ENCODE measurements around the gene AHI1. TPM values are rescaled to one million over a fixed set of nuclear protein-coding genes. Genes with fewer than 3 reads are reported as not detected.
"Not testable (repeated sequence)": the region's sequence is repeated elsewhere in the genome, so short reads cannot be mapped to it uniquely, and the experiment has no call there.

The AHI1 gene
- total RNA-seq, 1 donor from 2014 or later, result 201 TPM

GRCh38 chr6:135402311-135402710 lies 95.2 kb downstream of the AHI1 start:
- no peaks in the 10 kb centered on the region for H3K27me3 Mint-ChIP-seq (ENCODE audit: low read depth)
- no peak overlapping the region for H3K4me3 Mint-ChIP-seq (ENCODE audit: low read depth)
- intact Hi-C loops (cut with micrococcal nuclease), result no loop called here
- H3K4me1 Mint-ChIP-seq (ENCODE audit: low read depth), result peaks cover 2% of the 10 kb centered on the region
- peaks cover 71% of the 10 kb centered on the region for H3K36me3 Mint-ChIP-seq (ENCODE audit: low read depth)
- H3K27ac Mint-ChIP-seq, result no peak overlapping the region
- no peaks in the 10 kb centered on the region for H3K9me3 Mint-ChIP-seq
- no peak for DNase-seq (ENCODE audit: low spot score)

- intact Hi-C loops (cut with micrococcal nuclease), result no loop called here
- Mint-ChIP-seq H3K4me1 (ENCODE audit: low read depth) (peaks cover 2% of the 10 kb centered on the region), H3K9me3 (no peaks in the 10 kb centered on the region), H3K27me3 (ENCODE audit: low read depth) (no peaks in the 10 kb centered on the region), H3K4me3 (ENCODE audit: low read depth) (no peak overlapping the region), H3K36me3 (ENCODE audit: low read depth) (peaks cover 52% of the 10 kb centered on the region), H3K27ac (no peak overlapping the region)
- DNase-seq (ENCODE audit: low spot score), result no peak
Measured at GRCh38 chr6:135397172-135397952, 100.2 kb downstream of the AHI1 start.

- H3K4me3 Mint-ChIP-seq (ENCODE audit: low read depth), result no peak overlapping the region
- peaks cover 50% of the 10 kb centered on the region for H3K36me3 Mint-ChIP-seq (ENCODE audit: low read depth)
- H3K9me3 Mint-ChIP-seq, result no peaks in the 10 kb centered on the region
- intact Hi-C loops (cut with micrococcal nuclease), result no loop called here
- H3K4me1 Mint-ChIP-seq (ENCODE audit: low read depth), result no peaks in the 10 kb centered on the region
- DNase-seq (ENCODE audit: low spot score), result no peak
- H3K27ac Mint-ChIP-seq, result no peak overlapping the region
- no peaks in the 10 kb centered on the region for H3K27me3 Mint-ChIP-seq (ENCODE audit: low read depth)
Measured at GRCh38 chr6:135395136-135395535, 102.4 kb downstream of the AHI1 start.

GRCh38 chr6:135393289-135393688 lies 104.3 kb downstream of the AHI1 start:
- H3K4me3 Mint-ChIP-seq (ENCODE audit: low read depth), result no peak overlapping the region
- H3K4me1 Mint-ChIP-seq (ENCODE audit: low read depth), result no peaks in the 10 kb centered on the region
- peaks cover 47% of the 10 kb centered on the region for H3K36me3 Mint-ChIP-seq (ENCODE audit: low read depth)
- H3K27me3 Mint-ChIP-seq (ENCODE audit: low read depth), result no peaks in the 10 kb centered on the region
- no peak overlapping the region for H3K27ac Mint-ChIP-seq
- no peaks in the 10 kb centered on the region for H3K9me3 Mint-ChIP-seq
- intact Hi-C loops (cut with micrococcal nuclease), result no loop called here
- DNase-seq (ENCODE audit: low spot score), result no peak

DNA sequence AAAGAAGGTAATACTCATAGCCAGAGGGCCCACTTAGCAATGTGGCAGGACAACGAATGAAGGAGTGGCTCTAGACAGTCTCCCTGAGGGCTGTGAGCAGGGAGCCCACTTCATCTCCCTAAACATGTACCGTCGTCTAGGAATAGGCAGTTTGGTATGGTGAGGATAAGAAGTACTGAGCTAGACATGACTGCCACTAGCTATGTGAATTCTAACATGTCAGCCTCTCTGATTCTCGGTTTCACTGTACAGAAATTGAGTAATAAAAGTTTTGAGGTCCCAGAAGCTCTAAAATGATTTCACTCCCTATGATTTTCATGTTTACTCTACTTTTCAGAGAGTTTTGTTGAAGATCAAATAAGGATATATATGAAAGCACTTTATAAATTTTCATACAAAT lies 107.1 kb downstream of the AHI1 start:
- Mint-ChIP-seq H3K4me1 (ENCODE audit: low read depth) (no peaks in the 10 kb centered on the region), H3K4me3 (ENCODE audit: low read depth) (no peak overlapping the region), H3K36me3 (ENCODE audit: low read depth) (peaks cover 66% of the 10 kb centered on the region), H3K9me3 (no peaks in the 10 kb centered on the region), H3K27me3 (ENCODE audit: low read depth) (no peaks in the 10 kb centered on the region), H3K27ac (no peak overlapping the region)
- intact Hi-C loops (cut with micrococcal nuclease), result no loop called here
- DNase-seq (ENCODE audit: low spot score), result no peak

DNA sequence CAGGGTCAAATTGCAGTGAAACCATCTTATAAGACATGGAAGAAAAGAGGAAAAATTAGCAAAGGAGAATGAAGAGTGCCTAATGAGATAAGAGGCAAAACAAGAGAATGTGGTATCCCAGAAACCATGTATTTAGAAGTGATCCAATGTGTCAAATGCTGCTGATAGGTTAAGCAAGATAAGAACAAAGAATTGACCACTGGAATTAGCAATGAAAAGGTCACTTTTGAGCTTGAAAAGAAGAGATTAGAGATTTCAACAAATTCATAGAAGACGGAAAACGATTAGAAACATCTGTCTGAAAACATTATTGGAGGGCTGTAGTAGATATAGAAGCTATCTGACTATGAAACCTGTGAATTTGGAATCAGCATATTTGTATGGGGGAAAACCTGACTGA lies 112.2 kb downstream of the AHI1 start:
- no peaks in the 10 kb centered on the region for H3K27me3 Mint-ChIP-seq (ENCODE audit: low read depth)
- H3K4me3 Mint-ChIP-seq (ENCODE audit: low read depth), result no peak overlapping the region
- H3K36me3 Mint-ChIP-seq (ENCODE audit: low read depth), result peaks cover 50% of the 10 kb centered on the region
- DNase-seq (ENCODE audit: low spot score), result no peak
- intact Hi-C loops (cut with micrococcal nuclease), result no loop called here
- peaks cover 14% of the 10 kb centered on the region for H3K4me1 Mint-ChIP-seq (ENCODE audit: low read depth)
- no peaks in the 10 kb centered on the region for H3K9me3 Mint-ChIP-seq
- no peak overlapping the region for H3K27ac Mint-ChIP-seq

DNA sequence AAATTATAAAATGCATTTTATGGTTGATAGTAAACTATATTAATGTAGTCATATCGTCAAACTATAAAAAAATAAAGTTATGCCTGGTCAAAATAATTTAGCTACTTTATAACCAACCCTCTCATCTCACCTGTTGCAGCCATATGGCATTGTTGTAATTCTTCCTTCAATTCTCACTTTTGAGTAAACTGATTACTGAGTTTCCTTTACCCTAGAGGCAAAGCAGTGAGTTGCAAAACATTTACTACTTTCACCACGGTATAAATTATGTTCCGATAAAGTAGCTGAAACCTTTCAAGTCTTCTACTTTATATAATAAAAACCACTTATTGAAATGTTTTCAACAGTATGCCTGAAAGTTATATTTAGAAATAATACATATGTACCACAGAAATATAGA lies 113.8 kb downstream of the AHI1 start:
- no peak for DNase-seq (ENCODE audit: low spot score)
- Mint-ChIP-seq H3K36me3 (ENCODE audit: low read depth) (peaks cover 44% of the 10 kb centered on the region), H3K4me3 (ENCODE audit: low read depth) (no peak overlapping the region), H3K27ac (no peak overlapping the region), H3K9me3 (no peaks in the 10 kb centered on the region), H3K27me3 (ENCODE audit: low read depth) (no peaks in the 10 kb centered on the region), H3K4me1 (ENCODE audit: low read depth) (peaks cover 14% of the 10 kb centered on the region)
- intact Hi-C loops (cut with micrococcal nuclease), result loop anchor here (2.0 to 5.0 kb wide), 2 partner anchors 86 to 295 kb away; no protein-coding TSS in a partner anchor

GRCh38 chr6:135383301-135383700 lies 114.2 kb downstream of the AHI1 start:
- H3K4me1 Mint-ChIP-seq (ENCODE audit: low read depth), result peaks cover 14% of the 10 kb centered on the region
- H3K4me3 Mint-ChIP-seq (ENCODE audit: low read depth), result no peak overlapping the region
- H3K36me3 Mint-ChIP-seq (ENCODE audit: low read depth), result peaks cover 45% of the 10 kb centered on the region
- no peaks in the 10 kb centered on the region for H3K27me3 Mint-ChIP-seq (ENCODE audit: low read depth)
- no peaks in the 10 kb centered on the region for H3K9me3 Mint-ChIP-seq
- no peak overlapping the region for H3K27ac Mint-ChIP-seq
- no peak for DNase-seq (ENCODE audit: low spot score)
- intact Hi-C loops (cut with micrococcal nuclease), result loop anchor here (2.0 to 5.0 kb wide), 2 partner anchors 86 to 294 kb away; no protein-coding TSS in a partner anchor

- Mint-ChIP-seq H3K27me3 (ENCODE audit: low read depth) (no peaks in the 10 kb centered on the region), H3K36me3 (ENCODE audit: low read depth) (peaks cover 34% of the 10 kb centered on the region), H3K9me3 (no peaks in the 10 kb centered on the region), H3K4me3 (ENCODE audit: low read depth) (no peak overlapping the region), H3K27ac (no peak overlapping the region), H3K4me1 (ENCODE audit: low read depth) (peaks cover 14% of the 10 kb centered on the region)
- DNase-seq (ENCODE audit: low spot score), result no peak
- intact Hi-C loops (cut with micrococcal nuclease), result loop anchor here (1.0 to 5.0 kb wide), 4 partner anchors 23 to 293 kb away; no protein-coding TSS in a partner anchor
Measured at GRCh38 chr6:135382182-135382628, 115.3 kb downstream of the AHI1 start.

- no peaks in the 10 kb centered on the region for H3K27me3 Mint-ChIP-seq (ENCODE audit: low read depth)
- peaks cover 38% of the 10 kb centered on the region for H3K36me3 Mint-ChIP-seq (ENCODE audit: low read depth)
- DNase-seq (ENCODE audit: low spot score), result no peak
- peaks cover 14% of the 10 kb centered on the region for H3K4me1 Mint-ChIP-seq (ENCODE audit: low read depth)
- H3K9me3 Mint-ChIP-seq, result peaks cover 3% of the 10 kb centered on the region
- H3K4me3 Mint-ChIP-seq (ENCODE audit: low read depth), result no peak overlapping the region
- intact Hi-C loops (cut with micrococcal nuclease), result loop anchor here (5.0 kb wide), 1 partner anchor 83 kb away; no protein-coding TSS in a partner anchor
- no peak overlapping the region for H3K27ac Mint-ChIP-seq
Measured at GRCh38 chr6:135380793-135381192, 116.7 kb downstream of the AHI1 start.

- no peak for DNase-seq (ENCODE audit: low spot score)
- Mint-ChIP-seq H3K4me1 (ENCODE audit: low read depth) (peaks cover 14% of the 10 kb centered on the region), H3K27ac (no peak overlapping the region), H3K27me3 (ENCODE audit: low read depth) (no peaks in the 10 kb centered on the region), H3K36me3 (ENCODE audit: low read depth) (peaks cover 33% of the 10 kb centered on the region), H3K4me3 (ENCODE audit: low read depth) (no peak overlapping the region), H3K9me3 (peaks cover 5% of the 10 kb centered on the region)
- intact Hi-C loops (cut with micrococcal nuclease), result loop anchor here (5.0 kb wide), 1 partner anchor 82 kb away; no protein-coding TSS in a partner anchor
Measured at GRCh38 chr6:135379647-135380046, 117.9 kb downstream of the AHI1 start.

- Mint-ChIP-seq H3K27me3 (ENCODE audit: low read depth) (no peaks in the 10 kb centered on the region), H3K4me3 (ENCODE audit: low read depth) (no peak overlapping the region), H3K4me1 (ENCODE audit: low read depth) (peaks cover 2% of the 10 kb centered on the region), H3K9me3 (peaks cover 27% of the 10 kb centered on the region), H3K27ac (no peak overlapping the region), H3K36me3 (ENCODE audit: low read depth) (peaks cover 69% of the 10 kb centered on the region)
- no peak for DNase-seq (ENCODE audit: low spot score)
- intact Hi-C loops (cut with micrococcal nuclease), result no loop called here
Measured at GRCh38 chr6:135372758-135373157, 124.8 kb downstream of the AHI1 start.

DNA sequence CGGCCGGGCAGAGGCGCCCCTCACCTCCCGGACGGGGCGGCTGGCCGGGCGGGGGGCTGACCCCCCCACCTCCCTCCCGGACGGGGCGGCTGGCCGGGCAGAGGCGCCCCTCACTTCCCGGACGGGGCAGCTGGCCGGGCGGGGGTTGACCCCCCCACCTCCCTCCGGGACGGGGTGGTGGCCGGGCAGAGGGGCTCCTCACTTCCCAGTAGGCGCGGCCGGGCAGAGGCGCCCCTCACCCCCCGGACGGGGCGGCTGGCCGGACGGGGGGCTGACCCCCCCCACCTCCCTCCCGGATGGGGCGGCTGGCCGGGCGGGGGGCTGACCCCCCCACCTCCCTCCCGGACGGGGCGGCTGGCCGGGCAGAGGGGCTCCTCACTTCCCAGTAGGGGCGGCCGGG lies 133.9 kb downstream of the AHI1 start:
- H3K27me3 Mint-ChIP-seq (ENCODE audit: low read depth); DNase-seq (ENCODE audit: low spot score); H3K27ac Mint-ChIP-seq; H3K4me3 Mint-ChIP-seq (ENCODE audit: low read depth); intact Hi-C loops (cut with micrococcal nuclease): not testable (repeated sequence)
- peaks cover 58% of the 10 kb centered on the region for H3K36me3 Mint-ChIP-seq (ENCODE audit: low read depth)
- H3K4me1 Mint-ChIP-seq (ENCODE audit: low read depth), result peaks cover 13% of the 10 kb centered on the region
- H3K9me3 Mint-ChIP-seq, result peaks cover 50% of the 10 kb centered on the region
